ENCODE data around the gene LPIN1. TPM values are rescaled to one million over a fixed set of nuclear protein-coding genes. Genes with fewer than 3 reads are reported as not detected.

Gene LPIN1
- total and polyA plus RNA-seq, 2 of the 8 experiments (the other 6 are each of a cell fraction or from before 2014, with no cell fraction given) = 4.3 to 9.8 TPM

DNA sequence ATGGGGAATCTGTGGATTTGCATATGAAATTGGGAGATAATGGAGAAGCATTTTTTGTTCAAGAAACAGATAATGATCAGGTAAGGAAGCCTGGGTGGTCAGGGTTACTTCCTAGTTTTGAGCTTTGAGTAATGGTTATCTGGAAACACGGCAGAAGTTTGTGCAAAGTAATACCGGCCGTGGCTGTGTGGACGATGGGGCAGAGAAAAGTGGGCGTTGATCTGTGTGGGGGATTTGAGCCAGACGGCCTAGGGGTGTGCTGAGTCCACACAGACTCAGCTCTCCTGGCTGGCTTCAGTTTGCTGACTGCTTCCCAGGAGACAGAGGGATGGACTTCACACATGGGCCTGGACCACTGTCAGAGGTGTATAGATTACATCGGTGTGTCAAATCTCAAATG is 21.3 kb downstream of the LPIN1 start (continued):
- TF ChIP-seq, protein P1, sequence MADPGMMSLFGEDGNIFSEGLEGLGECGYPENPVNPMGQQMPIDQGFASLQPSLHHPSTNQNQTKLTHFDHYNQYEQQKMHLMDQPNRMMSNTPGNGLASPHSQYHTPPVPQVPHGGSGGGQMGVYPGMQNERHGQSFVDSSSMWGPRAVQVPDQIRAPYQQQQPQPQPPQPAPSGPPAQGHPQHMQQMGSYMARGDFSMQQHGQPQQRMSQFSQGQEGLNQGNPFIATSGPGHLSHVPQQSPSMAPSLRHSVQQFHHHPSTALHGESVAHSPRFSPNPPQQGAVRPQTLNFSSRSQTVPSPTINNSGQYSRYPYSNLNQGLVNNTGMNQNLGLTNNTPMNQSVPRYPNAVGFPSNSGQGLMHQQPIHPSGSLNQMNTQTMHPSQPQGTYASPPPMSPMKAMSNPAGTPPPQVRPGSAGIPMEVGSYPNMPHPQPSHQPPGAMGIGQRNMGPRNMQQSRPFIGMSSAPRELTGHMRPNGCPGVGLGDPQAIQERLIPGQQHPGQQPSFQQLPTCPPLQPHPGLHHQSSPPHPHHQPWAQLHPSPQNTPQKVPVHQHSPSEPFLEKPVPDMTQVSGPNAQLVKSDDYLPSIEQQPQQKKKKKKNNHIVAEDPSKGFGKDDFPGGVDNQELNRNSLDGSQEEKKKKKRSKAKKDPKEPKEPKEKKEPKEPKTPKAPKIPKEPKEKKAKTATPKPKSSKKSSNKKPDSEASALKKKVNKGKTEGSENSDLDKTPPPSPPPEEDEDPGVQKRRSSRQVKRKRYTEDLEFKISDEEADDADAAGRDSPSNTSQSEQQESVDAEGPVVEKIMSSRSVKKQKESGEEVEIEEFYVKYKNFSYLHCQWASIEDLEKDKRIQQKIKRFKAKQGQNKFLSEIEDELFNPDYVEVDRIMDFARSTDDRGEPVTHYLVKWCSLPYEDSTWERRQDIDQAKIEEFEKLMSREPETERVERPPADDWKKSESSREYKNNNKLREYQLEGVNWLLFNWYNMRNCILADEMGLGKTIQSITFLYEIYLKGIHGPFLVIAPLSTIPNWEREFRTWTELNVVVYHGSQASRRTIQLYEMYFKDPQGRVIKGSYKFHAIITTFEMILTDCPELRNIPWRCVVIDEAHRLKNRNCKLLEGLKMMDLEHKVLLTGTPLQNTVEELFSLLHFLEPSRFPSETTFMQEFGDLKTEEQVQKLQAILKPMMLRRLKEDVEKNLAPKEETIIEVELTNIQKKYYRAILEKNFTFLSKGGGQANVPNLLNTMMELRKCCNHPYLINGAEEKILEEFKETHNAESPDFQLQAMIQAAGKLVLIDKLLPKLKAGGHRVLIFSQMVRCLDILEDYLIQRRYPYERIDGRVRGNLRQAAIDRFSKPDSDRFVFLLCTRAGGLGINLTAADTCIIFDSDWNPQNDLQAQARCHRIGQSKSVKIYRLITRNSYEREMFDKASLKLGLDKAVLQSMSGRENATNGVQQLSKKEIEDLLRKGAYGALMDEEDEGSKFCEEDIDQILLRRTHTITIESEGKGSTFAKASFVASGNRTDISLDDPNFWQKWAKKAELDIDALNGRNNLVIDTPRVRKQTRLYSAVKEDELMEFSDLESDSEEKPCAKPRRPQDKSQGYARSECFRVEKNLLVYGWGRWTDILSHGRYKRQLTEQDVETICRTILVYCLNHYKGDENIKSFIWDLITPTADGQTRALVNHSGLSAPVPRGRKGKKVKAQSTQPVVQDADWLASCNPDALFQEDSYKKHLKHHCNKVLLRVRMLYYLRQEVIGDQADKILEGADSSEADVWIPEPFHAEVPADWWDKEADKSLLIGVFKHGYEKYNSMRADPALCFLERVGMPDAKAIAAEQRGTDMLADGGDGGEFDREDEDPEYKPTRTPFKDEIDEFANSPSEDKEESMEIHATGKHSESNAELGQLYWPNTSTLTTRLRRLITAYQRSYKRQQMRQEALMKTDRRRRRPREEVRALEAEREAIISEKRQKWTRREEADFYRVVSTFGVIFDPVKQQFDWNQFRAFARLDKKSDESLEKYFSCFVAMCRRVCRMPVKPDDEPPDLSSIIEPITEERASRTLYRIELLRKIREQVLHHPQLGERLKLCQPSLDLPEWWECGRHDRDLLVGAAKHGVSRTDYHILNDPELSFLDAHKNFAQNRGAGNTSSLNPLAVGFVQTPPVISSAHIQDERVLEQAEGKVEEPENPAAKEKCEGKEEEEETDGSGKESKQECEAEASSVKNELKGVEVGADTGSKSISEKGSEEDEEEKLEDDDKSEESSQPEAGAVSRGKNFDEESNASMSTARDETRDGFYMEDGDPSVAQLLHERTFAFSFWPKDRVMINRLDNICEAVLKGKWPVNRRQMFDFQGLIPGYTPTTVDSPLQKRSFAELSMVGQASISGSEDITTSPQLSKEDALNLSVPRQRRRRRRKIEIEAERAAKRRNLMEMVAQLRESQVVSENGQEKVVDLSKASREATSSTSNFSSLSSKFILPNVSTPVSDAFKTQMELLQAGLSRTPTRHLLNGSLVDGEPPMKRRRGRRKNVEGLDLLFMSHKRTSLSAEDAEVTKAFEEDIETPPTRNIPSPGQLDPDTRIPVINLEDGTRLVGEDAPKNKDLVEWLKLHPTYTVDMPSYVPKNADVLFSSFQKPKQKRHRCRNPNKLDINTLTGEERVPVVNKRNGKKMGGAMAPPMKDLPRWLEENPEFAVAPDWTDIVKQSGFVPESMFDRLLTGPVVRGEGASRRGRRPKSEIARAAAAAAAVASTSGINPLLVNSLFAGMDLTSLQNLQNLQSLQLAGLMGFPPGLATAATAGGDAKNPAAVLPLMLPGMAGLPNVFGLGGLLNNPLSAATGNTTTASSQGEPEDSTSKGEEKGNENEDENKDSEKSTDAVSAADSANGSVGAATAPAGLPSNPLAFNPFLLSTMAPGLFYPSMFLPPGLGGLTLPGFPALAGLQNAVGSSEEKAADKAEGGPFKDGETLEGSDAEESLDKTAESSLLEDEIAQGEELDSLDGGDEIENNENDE (IDR thresholded peaks at IDR 0.05; ENCODE audit: insufficient replicate concordance, low read length) = no peak

Data from H1 (cell line).